ENCODE data around the gene NMNAT2. TPM values are rescaled to one million over a fixed set of nuclear protein-coding genes. Genes with fewer than 3 reads are reported as not detected.

Gene NMNAT2
- total RNA-seq, 1 experiment from 2014 or later: 0.17 TPM

DNA sequence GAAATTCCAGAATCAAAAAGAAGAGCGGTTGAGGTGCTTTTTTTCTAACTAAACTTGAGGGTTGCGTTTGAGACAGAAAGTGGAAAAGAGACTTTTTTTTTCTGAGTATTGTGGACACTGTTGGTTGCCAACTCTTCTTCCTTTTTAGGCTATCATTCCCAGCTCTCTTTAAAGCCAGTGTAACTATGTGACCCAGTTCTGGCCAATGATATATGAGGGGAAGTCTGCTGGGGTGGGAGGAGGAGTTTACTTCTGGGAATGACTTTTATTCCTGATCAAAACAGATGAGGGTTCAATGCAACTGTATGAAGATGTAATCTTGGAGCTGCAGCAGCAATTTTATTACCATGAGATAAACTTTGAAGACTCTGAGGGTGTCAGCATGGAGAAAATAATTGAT lies 17.3 kb upstream of the NMNAT2 start:
- no peaks in the 10 kb centered on the region for H3K36me3 ChIP-seq (ENCODE audit: insufficient read depth, low read length, poor library complexity, severe bottlenecking)
- peaks cover 16% of the 10 kb centered on the region for H3K27me3 ChIP-seq (replicated peaks; ENCODE audit: insufficient read depth, low read depth, low read length, poor library complexity)
- POLR2A ChIA-PET (ENCODE audit: low non-redundant PET): no interaction called here
- intact Hi-C loops (cut with micrococcal nuclease; ENCODE audit: unreplicated experiment): no loop called here
- H3K4me1 ChIP-seq (ENCODE audit: insufficient read depth, low read length, poor library complexity, severe bottlenecking): no peaks in the 10 kb centered on the region
- TF ChIP-seq EZH2 (IDR thresholded peaks at IDR 0.05; ENCODE audit: borderline replicate concordance, low read depth, low read length, poor library complexity, severe bottlenecking): no peak
- TF ChIP-seq, protein P1, sequence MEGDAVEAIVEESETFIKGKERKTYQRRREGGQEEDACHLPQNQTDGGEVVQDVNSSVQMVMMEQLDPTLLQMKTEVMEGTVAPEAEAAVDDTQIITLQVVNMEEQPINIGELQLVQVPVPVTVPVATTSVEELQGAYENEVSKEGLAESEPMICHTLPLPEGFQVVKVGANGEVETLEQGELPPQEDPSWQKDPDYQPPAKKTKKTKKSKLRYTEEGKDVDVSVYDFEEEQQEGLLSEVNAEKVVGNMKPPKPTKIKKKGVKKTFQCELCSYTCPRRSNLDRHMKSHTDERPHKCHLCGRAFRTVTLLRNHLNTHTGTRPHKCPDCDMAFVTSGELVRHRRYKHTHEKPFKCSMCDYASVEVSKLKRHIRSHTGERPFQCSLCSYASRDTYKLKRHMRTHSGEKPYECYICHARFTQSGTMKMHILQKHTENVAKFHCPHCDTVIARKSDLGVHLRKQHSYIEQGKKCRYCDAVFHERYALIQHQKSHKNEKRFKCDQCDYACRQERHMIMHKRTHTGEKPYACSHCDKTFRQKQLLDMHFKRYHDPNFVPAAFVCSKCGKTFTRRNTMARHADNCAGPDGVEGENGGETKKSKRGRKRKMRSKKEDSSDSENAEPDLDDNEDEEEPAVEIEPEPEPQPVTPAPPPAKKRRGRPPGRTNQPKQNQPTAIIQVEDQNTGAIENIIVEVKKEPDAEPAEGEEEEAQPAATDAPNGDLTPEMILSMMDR (conservative IDR thresholded peaks at IDR 0.05; ENCODE audit: low read depth, low read length): no peak
- H3K9me3 ChIP-seq (ENCODE audit: low read depth, low read length, poor library complexity, severe bottlenecking): no peaks in the 10 kb centered on the region
- no peak overlapping the region for H3K4me3 ChIP-seq (ENCODE audit: low read depth, low read length, poor library complexity, severe bottlenecking)
- no TSS peak for BruUV-seq (replicated peaks)
- CTCF ChIA-PET: no interaction called here
- H3K27ac ChIP-seq (ENCODE audit: low read depth, low read length, poor library complexity, severe bottlenecking): no peak overlapping the region
- DNase-seq (ENCODE audit: low spot score): no peak

DNA sequence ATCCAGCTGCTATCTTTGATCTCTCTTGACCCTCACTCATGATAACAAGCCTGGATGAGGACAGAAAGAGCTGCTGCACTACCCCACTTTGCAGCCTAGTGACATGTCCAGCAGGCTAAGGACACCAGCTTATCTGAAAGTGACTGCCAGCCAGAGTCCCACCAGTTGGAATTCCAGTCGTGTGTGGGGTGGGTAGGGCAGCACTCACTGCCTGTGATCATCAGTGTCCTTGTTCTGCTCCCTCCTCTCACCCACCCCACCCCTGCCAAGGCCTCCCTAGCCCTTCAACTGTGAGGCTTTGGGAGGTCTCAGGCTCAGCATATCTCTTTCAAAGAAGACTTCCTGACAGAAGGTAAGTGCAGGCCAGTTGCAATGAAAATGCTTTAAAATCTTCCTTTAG lies 15.5 kb upstream of the NMNAT2 start:
- Histone ChIP-seq H3K27me3 (replicated peaks; ENCODE audit: insufficient read depth, low read depth, low read length, poor library complexity) (peaks cover 7% of the 10 kb centered on the region), H3K4me1 (ENCODE audit: insufficient read depth, low read length, poor library complexity, severe bottlenecking) (no peaks in the 10 kb centered on the region), H3K4me3 (ENCODE audit: low read depth, low read length, poor library complexity, severe bottlenecking) (no peak overlapping the region), H3K9me3 (ENCODE audit: low read depth, low read length, poor library complexity, severe bottlenecking) (no peaks in the 10 kb centered on the region), H3K36me3 (ENCODE audit: insufficient read depth, low read length, poor library complexity, severe bottlenecking) (no peaks in the 10 kb centered on the region), H3K27ac (ENCODE audit: low read depth, low read length, poor library complexity, severe bottlenecking) (no peak overlapping the region)
- intact Hi-C loops (cut with micrococcal nuclease; ENCODE audit: unreplicated experiment): no loop called here
- no peak for DNase-seq (ENCODE audit: low spot score)
- ChIA-PET CTCF (no interaction called here), POLR2A (ENCODE audit: low non-redundant PET) (no interaction called here)
- BruUV-seq (replicated peaks): no TSS peak
- TF ChIP-seq EZH2 (IDR thresholded peaks at IDR 0.05; ENCODE audit: borderline replicate concordance, low read depth, low read length, poor library complexity, severe bottlenecking): no peak
- TF ChIP-seq, protein P1 (conservative IDR thresholded peaks at IDR 0.05; ENCODE audit: low read depth, low read length): no peak

DNA sequence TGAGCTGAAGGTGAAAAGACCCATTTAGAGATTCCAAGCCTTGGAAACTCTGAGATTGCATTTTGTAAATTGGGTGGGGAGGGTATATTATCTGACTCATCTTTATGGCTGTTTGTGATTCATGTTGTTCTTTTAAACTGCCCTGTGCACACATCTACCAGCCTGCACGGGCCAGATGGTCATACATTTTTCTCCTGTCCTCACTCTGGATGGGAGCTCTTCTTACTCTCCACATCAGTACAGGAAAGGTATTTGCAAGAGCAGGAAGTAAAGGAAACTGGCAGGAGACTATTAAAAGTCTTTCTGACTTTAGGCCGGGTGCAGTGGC lies 14.3 kb upstream of the NMNAT2 start:
- BruUV-seq (replicated peaks): no TSS peak
- no peaks in the 10 kb centered on the region for H3K36me3 ChIP-seq (ENCODE audit: insufficient read depth, low read length, poor library complexity, severe bottlenecking)
- ChIA-PET CTCF (no interaction called here), POLR2A (ENCODE audit: low non-redundant PET) (interaction anchor here (0.7 kb wide), 1 partner anchor 60 kb away, joined by 3 read pairs; no protein-coding TSS in a partner anchor)
- intact Hi-C loops (cut with micrococcal nuclease; ENCODE audit: unreplicated experiment): no loop called here
- H3K4me3 ChIP-seq (ENCODE audit: low read depth, low read length, poor library complexity, severe bottlenecking): no peak overlapping the region
- no peaks in the 10 kb centered on the region for H3K9me3 ChIP-seq (ENCODE audit: low read depth, low read length, poor library complexity, severe bottlenecking)
- H3K27me3 ChIP-seq (replicated peaks; ENCODE audit: insufficient read depth, low read depth, low read length, poor library complexity): peaks cover 6% of the 10 kb centered on the region
- no peaks in the 10 kb centered on the region for H3K4me1 ChIP-seq (ENCODE audit: insufficient read depth, low read length, poor library complexity, severe bottlenecking)
- no peak for DNase-seq (ENCODE audit: low spot score)
- H3K27ac ChIP-seq (ENCODE audit: low read depth, low read length, poor library complexity, severe bottlenecking): no peak overlapping the region
- TF ChIP-seq, protein P1 (conservative IDR thresholded peaks at IDR 0.05; ENCODE audit: low read depth, low read length): no peak
- TF ChIP-seq EZH2 (IDR thresholded peaks at IDR 0.05; ENCODE audit: borderline replicate concordance, low read depth, low read length, poor library complexity, severe bottlenecking): no peak
